Thymus (tissue), 11 donors: ENCODE results near the gene LYSMD1. TPM values are rescaled to one million over a fixed set of nuclear protein-coding genes. Genes with fewer than 3 reads are reported as not detected.
A peak's percentile ranks its signal among the peaks of the same experiment; 100 is the strongest.

Experiments used
- DNase-seq, 9 donors: peaks; one replicate each; pipeline ENCODE4 v3.0.0-alpha.2; 2013; ENCODE audit warnings: low spot score in 9 of 9, low read depth in 6 of 9, missing footprints in 1 of 9
- H3K27ac ChIP-seq, 2 donors: one replicate each; pipeline ENCODE4 v1.5.1; 2013; ENCODE audit warnings: control low read depth in 1 of 2, low read depth in 1 of 2, low read length in 1 of 2, mild to moderate bottlenecking in 1 of 2, moderate library complexity in 1 of 2
- H3K27me3 ChIP-seq, 2 donors: one replicate each; pipeline ENCODE4 v1.5.1; 2013; ENCODE audit warnings: low read length in 1 of 2; ENCODE audit not compliant: control insufficient read depth in 2 of 2, insufficient read depth in 1 of 2
- H3K36me3 ChIP-seq, 2 donors: one replicate each; pipeline ENCODE4 v1.5.1; 2013; ENCODE audit warnings: low read length in 1 of 2, mild to moderate bottlenecking in 1 of 2, moderate library complexity in 1 of 2; ENCODE audit not compliant: control insufficient read depth in 2 of 2, insufficient read depth in 2 of 2
- H3K4me1 ChIP-seq, 2 donors: one replicate each; pipeline ENCODE4 v1.5.1; 2013; ENCODE audit warnings: low read length in 2 of 2; ENCODE audit not compliant: control insufficient read depth in 2 of 2, insufficient read depth in 2 of 2
- H3K4me3 ChIP-seq, 2 donors: one replicate each; pipeline ENCODE4 v1.5.1; 2013; ENCODE audit warnings: low read length in 2 of 2, control low read depth in 1 of 2, mild to moderate bottlenecking in 1 of 2
- H3K9me3 ChIP-seq, 2 donors: one replicate each; pipeline ENCODE4 v1.5.1; 2013; ENCODE audit warnings: low read length in 1 of 2, mild to moderate bottlenecking in 1 of 2; ENCODE audit not compliant: control insufficient read depth in 2 of 2, insufficient read depth in 1 of 2
- WGBS: extraction: QIAGEN DNeasy Blood & Tissue Kit; methylation state at CpG from one replicate; pipeline ENCODE4 v1.1.7; 2013; 5-methylcytosine and 5-hydroxymethylcytosine counted together
- polyA plus RNA-seq: library from polyadenylated mRNA; stranded (reverse); fragments of 200-250 nt; gene quantifications from one replicate; pipeline ENCODE4 v1.2.3, GENCODE V29; 2013
- total RNA-seq: library from RNA; stranded (reverse); fragments of 120-200 nt; gene quantifications from one replicate; pipeline ENCODE4 v1.2.4, GENCODE V29; 2013
- donor health status: healthy.

Gene LYSMD1
- total and polyA plus RNA-seq, 2 donors, result 7.7 to 11.9 TPM

DNA sequence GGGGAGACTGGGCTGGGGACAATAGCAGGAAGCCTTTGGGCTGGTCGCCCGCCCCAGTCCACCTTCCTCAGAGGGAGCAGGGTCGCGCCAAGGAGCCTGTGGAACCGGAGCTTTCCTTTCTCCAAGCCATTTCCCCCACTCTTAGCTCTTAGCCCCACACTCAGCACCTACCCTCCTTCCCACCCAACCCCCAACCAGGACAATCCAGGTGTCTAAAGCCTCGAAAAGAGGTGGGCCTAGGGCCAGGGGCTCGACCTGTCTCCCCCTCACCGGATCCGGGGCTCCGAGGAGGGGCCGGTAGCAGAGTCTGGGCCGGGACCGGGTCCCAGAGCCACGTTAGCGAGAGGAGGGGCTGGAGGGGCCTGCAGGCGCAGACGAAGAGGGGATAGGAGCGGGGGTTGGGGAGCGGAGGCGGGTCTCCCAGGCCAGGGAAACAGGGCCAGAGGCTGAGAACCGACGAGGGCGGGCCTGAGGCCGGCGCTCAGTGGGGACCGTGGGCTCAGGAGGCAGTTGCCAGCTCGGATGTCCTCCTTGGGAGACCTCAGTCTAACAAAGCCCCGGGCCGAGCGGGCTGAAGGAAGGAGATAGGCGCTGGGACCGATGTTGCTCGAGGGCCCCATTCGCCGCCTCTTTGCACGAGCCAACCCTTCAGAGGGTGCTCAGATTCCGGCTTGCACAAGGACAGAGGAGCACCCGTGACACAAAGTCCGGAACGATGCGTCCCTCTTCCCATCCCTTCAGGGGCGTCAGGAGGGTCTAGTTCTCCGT is 20.2 kb downstream of the LYSMD1 start:
- Histone ChIP-seq H3K4me1 (peaks cover 6 to 39% of the 10 kb centered on the region in 2 donors), H3K36me3 (no peaks in the 10 kb centered on the region), H3K4me3 (peak overlapping the region; percentile 82 to 89), H3K9me3 (peaks cover 0 to 6% of the 10 kb centered on the region in 2 donors), H3K27me3 (peaks cover 0 to 21% of the 10 kb centered on the region in 2 donors), H3K27ac (no peak overlapping the region)
- WGBS, result 43% methylated on average over 43 of the region's 43 CpGs
- DNase-seq, result peak in 1 of 9 donors; percentile 54

DNA sequence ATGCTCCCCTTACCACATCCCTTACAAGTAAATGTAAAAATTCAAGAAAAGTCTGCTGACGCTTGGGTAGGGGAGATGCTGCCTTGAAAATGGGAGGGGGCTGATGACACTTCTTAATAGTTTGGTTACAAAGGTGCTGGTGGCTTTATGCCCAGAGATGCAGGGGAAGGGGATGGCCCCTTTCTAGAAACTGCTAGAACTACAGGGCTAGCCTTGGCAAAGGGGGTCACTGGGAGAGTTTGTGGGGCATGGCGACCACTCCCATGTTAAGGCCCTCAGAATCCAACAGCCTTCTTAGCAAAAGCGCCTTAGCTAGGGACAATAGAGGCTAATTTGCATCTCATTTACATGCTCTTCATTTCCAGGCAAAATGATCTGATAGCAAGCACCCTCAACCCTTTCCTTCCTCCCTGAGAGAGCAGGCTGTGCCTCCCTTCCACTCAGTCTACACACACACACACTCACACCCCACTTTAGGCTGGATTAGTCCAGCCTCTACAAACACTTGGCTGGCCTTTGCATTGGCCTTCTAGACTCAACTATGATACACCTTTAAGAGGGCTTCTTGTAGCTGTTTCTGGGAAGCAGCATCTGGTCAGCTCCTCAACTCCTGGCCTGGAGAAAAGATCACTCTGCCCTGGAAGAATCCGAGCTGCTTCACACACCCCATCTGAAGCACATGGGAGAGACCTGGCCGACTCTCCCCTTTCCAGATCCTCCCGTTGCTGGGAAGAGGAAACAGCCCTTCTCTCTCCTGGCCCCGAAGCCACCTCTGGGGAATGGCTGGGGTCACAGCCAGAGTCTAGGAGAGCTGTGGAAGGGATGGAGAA is 21.0 kb downstream of the LYSMD1 start:
- peaks cover 6 to 39% of the 10 kb centered on the region in 2 donors for H3K4me1 ChIP-seq
- no peak overlapping the region for H3K4me3 ChIP-seq
- H3K36me3 ChIP-seq, result no peaks in the 10 kb centered on the region
- peaks cover 0 to 21% of the 10 kb centered on the region in 2 donors for H3K27me3 ChIP-seq
- no peak overlapping the region for H3K27ac ChIP-seq
- WGBS, result 86% methylated on average over 7 of the region's 7 CpGs
- H3K9me3 ChIP-seq, result peaks cover 0 to 6% of the 10 kb centered on the region in 2 donors
- no peak for DNase-seq

DNA sequence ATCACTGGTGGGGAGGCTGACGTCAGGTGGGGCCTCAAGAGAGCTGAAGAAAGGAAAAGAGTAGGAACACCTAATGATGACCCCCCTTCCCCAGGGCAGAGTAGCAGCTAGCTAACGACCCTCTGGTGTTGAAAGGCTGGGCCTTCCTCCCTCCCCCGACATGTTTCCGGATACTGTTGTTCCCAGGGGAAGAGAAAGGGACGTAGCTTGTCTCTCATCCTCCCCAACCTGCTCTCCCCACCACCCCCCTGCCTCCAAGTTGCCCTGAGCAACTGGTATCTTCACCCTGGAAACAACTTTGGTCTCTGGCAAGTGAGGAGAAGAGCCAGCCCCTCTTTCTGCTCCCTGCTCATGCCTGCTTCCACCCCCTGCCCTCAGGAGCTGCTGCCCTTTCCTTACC is 21.7 kb downstream of the LYSMD1 start:
- H3K9me3 ChIP-seq, result peaks cover 0 to 6% of the 10 kb centered on the region in 2 donors
- H3K4me3 ChIP-seq, result no peak overlapping the region
- H3K36me3 ChIP-seq, result no peaks in the 10 kb centered on the region
- H3K27ac ChIP-seq, result no peak overlapping the region
- 93% methylated on average over 5 of the region's 5 CpGs for WGBS
- H3K4me1 ChIP-seq, result peaks cover 6 to 39% of the 10 kb centered on the region in 2 donors
- peaks cover 0 to 21% of the 10 kb centered on the region in 2 donors for H3K27me3 ChIP-seq
- DNase-seq, result no peak

DNA sequence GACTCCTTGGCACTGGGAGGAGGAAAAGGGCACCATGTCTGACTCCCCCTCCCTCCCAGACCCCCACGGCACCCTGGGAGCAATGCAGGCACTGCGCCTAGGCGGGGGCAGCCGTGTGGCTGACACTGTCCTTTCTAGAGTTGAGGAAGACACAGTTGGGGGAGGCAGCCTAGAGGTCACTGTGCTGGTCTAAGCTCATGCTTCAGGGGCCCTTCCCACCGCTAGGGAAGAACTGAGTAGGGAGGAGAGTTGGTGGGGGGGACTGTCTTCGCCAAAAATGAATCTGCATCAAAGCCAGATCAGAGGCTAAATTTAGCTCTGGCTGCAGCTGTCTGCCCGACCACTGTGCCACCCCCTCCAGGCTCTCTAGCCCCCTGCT is 22.7 kb downstream of the LYSMD1 start:
- peaks cover 0 to 6% of the 10 kb centered on the region in 2 donors for H3K9me3 ChIP-seq
- H3K36me3 ChIP-seq, result no peaks in the 10 kb centered on the region
- DNase-seq, result no peak
- H3K27ac ChIP-seq, result no peak overlapping the region
- WGBS, result 64% methylated on average over 7 of the region's 7 CpGs
- H3K4me1 ChIP-seq, result peaks cover 6 to 39% of the 10 kb centered on the region in 2 donors
- H3K4me3 ChIP-seq, result no peak overlapping the region
- H3K27me3 ChIP-seq, result peaks cover 0 to 21% of the 10 kb centered on the region in 2 donors

DNA sequence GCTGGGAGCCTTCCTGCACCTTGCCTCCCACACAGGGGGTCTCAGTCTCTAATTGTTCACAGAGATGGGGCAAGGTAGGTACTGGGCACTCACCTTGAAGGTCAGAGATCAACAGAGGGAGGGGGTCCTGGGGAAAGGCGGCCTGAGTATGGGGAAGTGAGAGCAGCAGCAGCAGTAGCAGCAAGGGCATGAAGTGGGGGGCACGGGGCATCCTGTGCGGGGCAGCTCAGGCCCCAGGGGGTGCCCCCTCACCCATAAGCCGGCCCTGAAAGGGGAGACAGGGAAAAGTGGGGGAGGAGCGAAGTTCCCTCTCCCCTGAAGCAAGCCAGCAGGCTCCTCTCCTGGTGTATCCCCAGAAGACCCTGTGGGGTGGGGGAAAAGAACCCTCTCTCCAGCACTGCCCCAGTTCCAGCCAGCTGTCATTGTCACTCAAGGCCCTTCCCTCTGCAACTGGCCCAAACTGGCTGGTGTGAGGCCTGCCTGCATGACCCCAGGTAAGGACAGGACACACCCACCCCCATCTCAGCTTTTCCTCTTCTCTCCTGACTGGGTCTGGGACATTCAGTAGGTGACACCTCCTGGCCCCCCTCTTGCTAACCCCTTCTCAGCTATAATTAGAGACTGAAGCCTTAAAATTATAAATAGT is 23.2 kb downstream of the LYSMD1 start:
- no peaks in the 10 kb centered on the region for H3K36me3 ChIP-seq
- peaks cover 6 to 39% of the 10 kb centered on the region in 2 donors for H3K4me1 ChIP-seq
- no peak overlapping the region for H3K4me3 ChIP-seq
- H3K27ac ChIP-seq, result no peak overlapping the region
- H3K9me3 ChIP-seq, result peaks cover 0 to 6% of the 10 kb centered on the region in 2 donors
- peaks cover 0 to 21% of the 10 kb centered on the region in 2 donors for H3K27me3 ChIP-seq
- WGBS, result 91% methylated on average over 5 of the region's 5 CpGs
- DNase-seq, result no peak

DNA sequence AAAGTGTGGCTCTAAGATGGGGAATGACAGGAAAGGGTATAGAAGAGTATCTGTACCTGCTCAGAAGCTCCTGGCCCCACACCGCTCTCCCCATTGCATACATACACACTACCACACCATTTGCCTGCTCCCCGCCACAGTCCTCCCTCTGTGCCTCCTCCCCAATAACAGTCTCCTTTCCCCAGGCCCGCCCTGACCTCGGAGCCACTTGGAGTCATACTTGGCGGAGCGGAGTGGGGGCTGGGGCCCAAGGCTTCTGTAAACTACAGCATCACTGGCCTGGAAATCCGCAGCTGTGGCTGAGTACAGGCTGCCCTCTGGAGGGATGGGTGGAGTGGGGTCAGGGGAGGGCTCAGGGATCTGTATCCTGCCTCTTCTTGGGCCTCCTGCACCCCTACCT is 27.9 kb downstream of the LYSMD1 start:
- Histone ChIP-seq H3K4me3 (no peak overlapping the region), H3K36me3 (no peaks in the 10 kb centered on the region), H3K27me3 (peaks cover 0 to 9% of the 10 kb centered on the region in 2 donors), H3K4me1 (peaks cover 0 to under 1% of the 10 kb centered on the region in 2 donors), H3K9me3 (no peaks in the 10 kb centered on the region), H3K27ac (no peak overlapping the region)
- WGBS, result 97% methylated on average over 7 of the region's 7 CpGs
- no peak for DNase-seq

DNA sequence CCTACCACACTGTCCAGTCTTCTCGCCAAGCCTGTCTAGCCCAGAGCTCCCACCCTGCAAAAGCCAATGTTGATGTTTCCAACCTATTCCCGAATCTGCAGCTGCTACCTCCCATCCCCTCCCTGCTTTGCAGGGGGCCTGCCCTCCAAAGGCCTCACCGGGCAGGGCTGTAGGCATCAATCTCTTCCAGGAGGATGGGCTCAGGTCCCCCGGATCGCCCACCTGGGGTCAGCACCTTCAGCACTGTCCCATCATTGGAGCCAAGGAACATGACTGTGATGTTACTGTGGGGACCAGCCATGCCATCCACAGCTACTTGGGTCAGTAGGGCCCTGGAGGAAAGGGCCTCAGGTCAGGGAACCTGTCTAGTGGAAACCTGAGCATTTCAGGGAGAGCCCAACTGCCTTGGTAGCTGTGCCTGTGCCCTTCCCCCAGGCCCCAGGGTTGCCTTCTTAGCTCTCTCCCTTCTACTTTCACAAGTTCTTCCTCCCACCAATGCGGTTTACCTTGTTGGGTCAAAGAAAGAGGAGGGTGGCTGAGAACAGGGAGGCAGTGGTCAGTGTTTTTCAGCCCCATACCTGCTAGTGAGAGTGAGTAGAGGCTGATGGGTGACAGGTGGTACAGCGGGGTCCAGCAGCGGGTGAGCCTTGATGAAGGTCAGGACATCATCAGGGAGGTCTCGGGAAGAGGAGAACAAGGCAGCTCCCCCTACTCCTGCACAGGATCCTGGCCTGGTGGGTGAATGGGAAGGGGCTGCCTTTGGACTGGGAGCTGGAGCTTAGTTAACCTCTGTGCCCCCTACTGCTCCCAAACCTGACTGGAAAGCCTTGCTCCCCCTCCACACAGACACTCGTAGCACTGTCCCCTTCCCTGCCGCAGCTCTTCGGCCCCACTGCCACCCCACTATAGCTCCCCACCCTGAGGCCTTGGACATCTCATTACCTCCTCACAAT is 30.0 kb downstream of the LYSMD1 start:
- Histone ChIP-seq H3K4me3 (no peak overlapping the region), H3K9me3 (no peaks in the 10 kb centered on the region), H3K27ac (no peak overlapping the region), H3K27me3 (peaks cover 0 to 22% of the 10 kb centered on the region in 2 donors), H3K4me1 (peaks cover 10 to 16% of the 10 kb centered on the region in 2 donors), H3K36me3 (no peaks in the 10 kb centered on the region)
- DNase-seq, result no peak
- WGBS, result 96% methylated on average over 12 of the region's 12 CpGs

DNA sequence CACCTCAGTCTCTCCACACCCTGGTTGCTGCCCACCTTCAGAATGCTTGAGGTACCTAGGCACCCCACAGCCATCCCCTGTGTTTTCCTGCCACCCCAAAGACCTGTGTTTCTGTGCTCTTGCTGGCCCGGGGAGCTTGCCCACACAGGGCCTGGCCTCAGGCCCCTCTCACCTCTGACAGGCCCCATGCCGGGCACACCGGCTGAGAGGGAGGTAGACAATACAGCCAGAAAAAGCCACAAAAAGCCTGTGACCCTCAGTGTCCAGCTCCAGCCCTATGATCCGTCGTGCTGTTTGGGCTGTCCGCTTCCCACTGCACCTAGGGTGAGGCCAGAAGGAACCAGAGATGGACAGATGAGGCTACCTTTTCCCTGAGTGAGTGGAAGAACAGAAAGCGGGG is 30.7 kb downstream of the LYSMD1 start:
- Histone ChIP-seq H3K4me1 (peaks cover 10 to 19% of the 10 kb centered on the region in 2 donors), H3K4me3 (no peak overlapping the region), H3K27me3 (peaks cover 0 to 22% of the 10 kb centered on the region in 2 donors), H3K27ac (no peak overlapping the region), H3K36me3 (no peaks in the 10 kb centered on the region), H3K9me3 (no peaks in the 10 kb centered on the region)
- no peak for DNase-seq
- WGBS, result over 99% methylated on average over 7 of the region's 7 CpGs
